ENCODE measurements around the gene C16orf54. TPM values are rescaled to one million over a fixed set of nuclear protein-coding genes. Genes with fewer than 3 reads are reported as not detected.
"Not testable (repeated sequence)": the region's sequence is repeated elsewhere in the genome, so short reads cannot be mapped to it uniquely, and the experiment has no call there.

C16orf54 gene
- total RNA-seq, 1 experiment from 2014 or later: not detected

DNA sequence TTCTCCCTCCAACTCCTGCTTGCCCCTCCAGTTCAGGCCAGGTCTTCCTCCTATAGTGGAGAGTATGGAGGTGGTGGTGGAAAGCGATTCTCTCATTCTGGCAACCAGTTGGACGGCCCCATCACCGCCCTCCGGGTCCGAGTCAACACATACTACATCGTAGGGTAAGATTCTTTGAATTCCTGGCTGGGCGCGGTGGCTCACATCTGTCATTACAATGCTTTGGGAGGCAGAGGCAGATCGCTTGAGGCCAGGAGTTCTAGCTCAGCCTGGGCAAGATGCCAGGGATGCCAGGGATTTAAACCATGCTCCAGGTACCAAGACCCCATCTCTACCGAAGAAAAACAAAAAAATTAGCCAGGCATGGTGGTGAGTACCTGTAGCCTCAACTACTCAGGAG is 33.7 kb upstream of the C16orf54 start:
- peak in 1 of 2 experiments; percentile 57 for DNase-seq (ENCODE audit: low read depth in 1 of 2, low spot score in 2 of 2)
- no peak overlapping the region for H3K4me3 ChIP-seq
- H3K4me1 ChIP-seq (replicated peaks): peaks cover 8% of the 10 kb centered on the region
- no peaks in the 10 kb centered on the region for H3K9me3 ChIP-seq (replicated peaks)
- H3K36me3 ChIP-seq: no peaks in the 10 kb centered on the region
- H3K27me3 ChIP-seq (replicated peaks): no peaks in the 10 kb centered on the region
- no peak overlapping the region for H3K27ac ChIP-seq

DNA sequence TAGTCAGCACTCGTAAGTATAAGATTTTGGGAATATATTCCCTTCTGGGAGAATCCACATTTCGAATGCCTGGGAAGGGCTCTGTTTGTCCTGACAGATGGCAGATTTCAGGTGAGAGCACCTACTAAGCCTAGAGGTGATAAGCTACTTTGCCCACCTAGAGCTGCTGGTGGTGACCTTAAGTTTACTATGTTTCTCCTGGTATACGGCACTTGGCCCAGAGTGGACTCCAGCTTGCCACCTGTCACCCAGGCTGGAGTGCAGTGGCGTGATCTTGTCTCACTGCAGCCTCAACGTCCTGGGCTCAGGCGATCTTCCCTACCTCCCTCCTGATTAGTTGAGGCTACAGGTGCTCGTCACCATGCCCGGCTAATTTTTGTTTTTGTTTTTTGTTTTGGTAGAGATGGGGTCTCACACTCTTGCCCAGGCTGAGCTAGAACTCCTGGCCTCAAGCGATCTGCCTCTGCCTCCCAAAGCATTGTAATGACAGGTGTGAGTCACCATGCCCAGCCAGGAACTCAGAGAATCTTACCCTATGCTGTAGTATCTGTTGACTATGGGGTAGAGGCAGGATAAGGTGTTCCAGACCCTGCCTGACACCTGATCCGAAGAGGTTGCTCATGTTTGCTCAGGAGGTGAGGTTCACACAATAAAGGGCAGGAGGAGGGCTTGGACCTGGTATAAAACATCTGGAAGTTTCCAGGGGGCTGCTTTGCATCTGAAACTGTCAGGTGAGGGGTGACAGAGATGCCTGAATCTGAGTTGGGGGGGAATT is 32.0 kb upstream of the C16orf54 start, which contains the start of gene ZG16:
Gene ZG16, plus strand, starts transcription at position 681 of the 775 bp plus-strand sequence. CDS start 1,011 bp downstream, outside the sequence.
- Histone ChIP-seq H3K4me1 (replicated peaks) (peaks cover 8% of the 10 kb centered on the region), H3K4me3 (no peak within 1 kb of the TSS), H3K27ac (no peak within 1 kb of the TSS), H3K27me3 (replicated peaks) (no peaks in the 10 kb centered on the region), H3K9me3 (replicated peaks) (no peaks in the 10 kb centered on the region), H3K36me3 (no peaks in the 10 kb centered on the region)
- no peak for DNase-seq (ENCODE audit: low read depth in 1 of 2, low spot score in 2 of 2)

DNA sequence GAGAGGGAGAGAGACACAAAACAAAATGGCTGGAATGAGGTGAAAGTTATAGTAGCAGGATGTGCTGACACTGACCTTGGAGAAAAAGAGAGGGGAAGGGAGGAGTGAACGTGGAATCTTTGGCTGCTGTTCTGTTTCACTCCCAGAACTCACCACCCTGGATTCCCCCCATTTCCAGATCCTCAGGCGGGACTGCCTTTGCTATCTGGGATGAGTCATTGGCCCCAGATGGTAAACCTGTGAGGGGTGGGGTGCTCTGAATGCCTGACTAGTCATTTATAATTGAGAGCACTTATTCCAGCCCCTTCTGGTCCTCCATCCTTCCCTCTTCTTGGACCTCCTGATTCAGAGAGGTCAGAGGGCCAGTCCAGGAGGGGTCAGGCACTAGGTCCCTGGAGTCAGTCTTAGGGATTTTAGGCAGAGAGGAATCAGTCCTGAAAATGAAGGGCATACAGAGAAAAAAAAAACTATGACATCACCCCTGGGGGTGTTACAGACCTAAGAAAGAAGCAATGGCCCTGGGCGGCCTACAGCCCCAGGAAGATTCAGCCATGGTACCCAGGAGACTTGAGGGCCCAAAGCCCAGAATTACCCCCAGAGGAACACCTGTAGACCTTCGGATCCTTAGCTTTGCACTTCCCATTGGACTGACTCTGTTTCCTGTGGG is 30.1 kb upstream of the C16orf54 start:
- no peak overlapping the region for H3K27ac ChIP-seq
- peaks cover 8% of the 10 kb centered on the region for H3K4me1 ChIP-seq (replicated peaks)
- no peak overlapping the region for H3K4me3 ChIP-seq
- no peaks in the 10 kb centered on the region for H3K9me3 ChIP-seq (replicated peaks)
- no peaks in the 10 kb centered on the region for H3K36me3 ChIP-seq
- no peaks in the 10 kb centered on the region for H3K27me3 ChIP-seq (replicated peaks)
- DNase-seq (ENCODE audit: low read depth in 1 of 2, low spot score in 2 of 2): no peak

DNA sequence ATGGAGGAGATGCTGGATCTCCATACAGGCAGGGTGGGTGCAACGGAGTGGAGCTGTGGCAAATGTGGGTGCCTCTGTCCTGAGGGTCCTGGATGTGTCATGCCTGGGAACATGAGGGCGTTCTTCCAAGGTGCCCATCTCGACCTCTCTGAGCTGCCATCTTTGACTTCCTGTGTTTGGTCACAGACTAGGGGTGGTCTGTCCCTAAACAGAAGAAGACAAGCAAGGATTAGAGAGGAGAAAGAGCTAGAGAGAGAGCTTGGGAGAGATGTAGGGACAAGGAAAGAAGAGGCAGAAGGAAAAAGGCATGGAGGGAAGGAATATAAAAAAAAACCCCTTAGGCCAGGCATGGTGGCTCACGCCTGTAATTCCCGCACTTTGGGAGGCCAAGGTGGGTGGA is 28.9 kb upstream of the C16orf54 start:
- no peak for DNase-seq (ENCODE audit: low read depth in 1 of 2, low spot score in 2 of 2)
- H3K4me3 ChIP-seq: no peak overlapping the region

DNA sequence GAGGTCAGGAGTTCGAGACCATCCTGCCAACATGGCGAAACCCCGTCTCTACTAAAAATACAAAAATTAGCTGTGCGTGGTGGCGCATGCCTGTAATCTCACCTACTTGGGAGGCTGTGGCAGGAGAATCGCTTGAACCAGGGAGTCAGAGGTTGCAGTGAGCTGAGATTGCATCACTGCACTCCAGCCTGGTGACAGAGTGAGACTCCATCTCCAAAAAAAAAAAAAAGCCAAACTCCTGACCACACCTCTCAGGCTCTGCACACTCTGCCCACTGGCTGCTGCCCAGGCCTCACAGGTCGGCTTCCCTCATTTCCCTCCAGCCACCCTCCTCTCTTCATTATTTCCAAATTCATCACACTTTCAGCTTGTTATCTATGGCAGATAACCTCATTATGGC is 26.5 kb upstream of the C16orf54 start:
- H3K27me3 ChIP-seq (replicated peaks); H3K4me1 ChIP-seq (replicated peaks); H3K4me3 ChIP-seq; DNase-seq (ENCODE audit: low read depth in 1 of 2, low spot score in 2 of 2); H3K27ac ChIP-seq; H3K9me3 ChIP-seq (replicated peaks); H3K36me3 ChIP-seq: not testable (repeated sequence)

More for the DNA sequence above, 28.9 kb upstream of the C16orf54 start:
- Histone ChIP-seq H3K4me1 (replicated peaks) (peaks cover 7% of the 10 kb centered on the region), H3K27me3 (replicated peaks) (no peaks in the 10 kb centered on the region), H3K27ac (no peak overlapping the region), H3K9me3 (replicated peaks) (no peaks in the 10 kb centered on the region), H3K36me3 (no peaks in the 10 kb centered on the region)

DNA sequence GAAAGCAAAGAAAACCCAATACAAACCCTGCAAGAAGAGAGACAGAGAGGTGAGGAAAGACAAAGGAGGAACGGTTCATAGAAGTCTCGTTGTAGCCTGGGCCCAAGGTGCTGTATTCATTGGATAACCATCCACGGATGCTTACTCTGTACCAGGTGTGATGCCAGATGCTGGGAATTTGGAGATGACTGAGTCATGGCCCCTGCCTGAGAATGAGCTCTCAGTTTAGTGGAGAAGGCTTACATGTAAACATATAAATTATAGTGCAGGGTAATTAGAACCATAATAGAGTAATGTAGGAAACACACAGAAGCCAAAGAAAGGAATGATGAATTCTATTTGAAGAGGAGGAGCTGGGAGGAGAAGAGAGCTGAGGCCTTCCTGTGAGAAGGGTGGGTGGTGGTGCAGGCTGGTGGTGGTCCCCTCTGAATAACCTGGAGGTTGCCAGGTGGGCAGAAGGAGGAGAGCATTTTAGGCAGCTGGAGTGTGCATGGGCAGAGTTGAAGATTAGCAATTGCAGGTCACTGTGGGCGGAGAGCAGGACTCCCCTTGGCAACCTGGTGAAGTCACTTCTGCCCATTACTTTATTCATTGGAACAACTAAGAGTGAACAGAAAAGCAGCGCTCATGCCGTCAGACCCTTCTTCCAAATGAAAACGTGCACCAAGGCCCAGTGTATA is 24.6 kb upstream of the C16orf54 start:
- H3K27ac ChIP-seq: no peak overlapping the region
- DNase-seq (ENCODE audit: low read depth in 1 of 2, low spot score in 2 of 2): no peak
- H3K4me3 ChIP-seq: no peak overlapping the region
- H3K36me3 ChIP-seq: no peaks in the 10 kb centered on the region
- H3K4me1 ChIP-seq (replicated peaks): no peaks in the 10 kb centered on the region
- H3K9me3 ChIP-seq (replicated peaks): no peaks in the 10 kb centered on the region
- no peaks in the 10 kb centered on the region for H3K27me3 ChIP-seq (replicated peaks)

DNA sequence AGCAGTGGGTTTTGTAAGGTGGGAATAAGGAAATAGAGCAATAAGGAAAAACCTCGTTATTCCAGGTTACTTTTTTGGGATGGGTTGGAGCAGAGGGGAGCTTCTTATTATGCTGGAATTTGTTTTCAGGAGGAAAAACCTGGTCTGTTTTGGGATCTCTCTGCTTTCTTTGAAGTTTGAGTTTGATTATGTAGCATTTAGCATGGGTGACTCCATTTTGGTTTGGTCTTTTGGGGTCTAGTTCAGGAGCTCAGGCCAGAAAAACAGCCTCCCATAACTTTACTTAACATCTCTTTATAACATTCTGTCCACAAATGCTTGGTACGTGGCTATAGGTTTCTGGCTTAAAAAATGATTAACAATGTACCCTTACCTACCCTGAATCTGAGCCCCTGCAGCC is 23.7 kb upstream of the C16orf54 start:
- Histone ChIP-seq H3K27me3 (replicated peaks) (no peaks in the 10 kb centered on the region), H3K9me3 (replicated peaks) (no peaks in the 10 kb centered on the region), H3K36me3 (no peaks in the 10 kb centered on the region), H3K4me3 (no peak overlapping the region), H3K27ac (no peak overlapping the region), H3K4me1 (replicated peaks) (no peaks in the 10 kb centered on the region)
- no peak for DNase-seq (ENCODE audit: low read depth in 1 of 2, low spot score in 2 of 2)

DNA sequence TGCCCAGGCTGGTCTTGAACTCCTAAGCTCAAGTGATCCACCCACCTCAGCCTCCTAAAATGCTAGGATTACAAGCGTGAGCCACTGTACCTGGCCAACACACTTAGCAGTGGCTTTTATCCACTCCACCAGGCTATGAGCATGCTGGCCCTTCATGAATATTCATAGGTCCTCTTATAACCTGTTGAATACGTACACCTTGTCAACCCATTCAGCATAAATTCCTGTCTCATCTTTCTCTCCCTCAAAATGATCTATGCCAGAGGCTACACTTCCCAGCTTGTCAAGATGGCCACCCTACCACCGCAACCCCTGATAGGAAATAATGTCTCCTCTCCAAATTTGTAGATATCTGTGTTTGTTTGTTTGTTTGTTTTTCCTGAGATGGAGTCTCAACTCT is 21.3 kb upstream of the C16orf54 start:
- Histone ChIP-seq H3K4me3 (no peak overlapping the region), H3K27me3 (replicated peaks) (no peaks in the 10 kb centered on the region; the same call in 1 of the 2 replicates), H3K27ac (no peak overlapping the region), H3K36me3 (no peaks in the 10 kb centered on the region), H3K4me1 (replicated peaks) (no peaks in the 10 kb centered on the region), H3K9me3 (replicated peaks) (no peaks in the 10 kb centered on the region)
- DNase-seq (ENCODE audit: low read depth in 1 of 2, low spot score in 2 of 2): no peak

DNA sequence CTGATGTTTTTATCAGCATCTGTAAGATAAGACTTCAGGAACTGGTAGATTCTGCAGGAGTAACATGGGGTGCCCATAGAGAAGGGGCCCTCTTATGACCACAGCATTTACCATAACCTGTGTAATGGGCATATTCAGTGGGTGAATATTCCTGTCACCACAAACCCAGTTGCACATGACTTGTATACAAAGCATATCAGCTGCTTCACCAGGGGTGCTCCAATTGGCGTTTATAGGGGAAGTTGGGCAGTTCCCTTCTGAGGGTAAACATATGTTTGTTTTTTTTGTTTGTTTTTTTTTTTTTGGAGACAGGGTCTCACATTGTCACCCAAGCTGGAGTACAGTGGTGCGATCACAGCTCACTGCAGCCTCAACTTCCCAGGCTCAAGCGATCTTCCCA is 20.8 kb upstream of the C16orf54 start:
- Histone ChIP-seq H3K9me3 (replicated peaks) (no peaks in the 10 kb centered on the region), H3K4me1 (replicated peaks) (no peaks in the 10 kb centered on the region), H3K36me3 (no peaks in the 10 kb centered on the region), H3K27me3 (replicated peaks) (no peaks in the 10 kb centered on the region; the same call in 1 of the 2 replicates), H3K27ac (no peak overlapping the region), H3K4me3 (no peak overlapping the region)
- DNase-seq (ENCODE audit: low read depth in 1 of 2, low spot score in 2 of 2): no peak

DNA sequence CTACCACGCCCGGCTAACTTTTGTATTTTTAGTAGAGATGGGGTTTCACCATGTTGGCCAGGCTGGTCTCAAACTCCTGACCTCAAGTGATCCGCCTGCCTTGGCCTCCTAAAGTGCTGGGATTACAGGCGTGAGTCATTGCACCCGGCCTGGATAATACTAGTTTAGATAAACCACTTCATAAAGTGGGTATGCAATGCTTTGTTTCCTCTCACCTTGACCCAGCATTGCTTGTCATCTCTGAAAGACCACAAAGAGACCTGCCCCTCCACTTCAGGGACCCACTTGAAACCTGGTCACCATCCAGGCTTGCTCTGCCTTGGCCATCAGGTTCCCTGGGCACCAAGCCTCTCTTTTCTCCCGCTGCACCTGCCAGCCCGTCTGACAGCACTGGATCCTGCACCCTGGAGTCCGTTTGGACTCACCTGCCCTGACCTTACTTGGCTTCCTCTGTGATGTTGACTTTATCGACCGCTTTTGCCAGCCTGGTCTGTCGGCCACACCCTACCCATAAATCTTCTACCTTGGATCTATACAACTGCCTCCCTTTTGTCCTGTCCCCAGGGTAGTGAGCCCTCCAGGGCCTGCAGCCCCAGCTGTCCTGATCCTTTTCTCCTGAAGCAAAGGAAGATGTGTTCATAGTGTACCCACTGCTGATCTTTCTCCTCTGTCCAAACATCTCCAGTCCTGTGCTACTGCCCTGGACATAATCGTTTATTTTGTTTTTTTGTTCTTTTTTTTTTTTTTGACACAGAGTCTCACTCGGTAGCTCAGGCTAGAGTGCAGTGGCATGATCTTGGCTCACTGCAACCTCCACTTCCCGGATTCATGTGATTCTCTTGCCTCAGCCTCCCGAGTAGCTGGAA is 19.6 kb upstream of the C16orf54 start:
- no peak overlapping the region for H3K4me3 ChIP-seq
- no peaks in the 10 kb centered on the region for H3K9me3 ChIP-seq (replicated peaks)
- H3K27ac ChIP-seq: no peak overlapping the region
- no peaks in the 10 kb centered on the region for H3K36me3 ChIP-seq
- no peaks in the 10 kb centered on the region for H3K4me1 ChIP-seq (replicated peaks)
- no peak for DNase-seq (ENCODE audit: low read depth in 1 of 2, low spot score in 2 of 2)
- no peaks in the 10 kb centered on the region; the same call in 1 of the 2 replicates for H3K27me3 ChIP-seq (replicated peaks)

DNA sequence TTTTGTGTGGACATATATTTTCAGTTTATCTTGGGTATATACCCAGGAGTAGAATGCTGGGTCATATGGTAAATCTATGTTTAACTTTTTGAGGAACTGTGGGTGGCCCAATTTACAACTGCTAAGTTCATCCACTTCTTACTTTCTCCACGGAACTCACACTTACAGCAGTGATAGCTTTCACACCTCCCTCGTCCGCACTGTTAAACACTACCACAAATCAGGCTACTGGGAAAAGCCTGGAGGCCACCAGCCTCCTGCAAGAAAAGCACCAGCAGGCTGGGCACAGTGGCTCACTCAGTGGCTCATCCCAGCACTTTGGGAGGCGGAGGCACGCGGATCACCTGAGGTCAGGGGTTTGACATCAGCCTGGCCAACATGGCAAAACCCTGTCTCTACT is 17.5 kb upstream of the C16orf54 start:
- no peak overlapping the region for H3K4me3 ChIP-seq
- no peak for DNase-seq (ENCODE audit: low read depth in 1 of 2, low spot score in 2 of 2)
- no peaks in the 10 kb centered on the region; the same call in 1 of the 2 replicates for H3K27me3 ChIP-seq (replicated peaks)
- no peaks in the 10 kb centered on the region for H3K9me3 ChIP-seq (replicated peaks)
- no peaks in the 10 kb centered on the region for H3K4me1 ChIP-seq (replicated peaks)
- H3K27ac ChIP-seq: no peak overlapping the region
- H3K36me3 ChIP-seq: no peaks in the 10 kb centered on the region

DNA sequence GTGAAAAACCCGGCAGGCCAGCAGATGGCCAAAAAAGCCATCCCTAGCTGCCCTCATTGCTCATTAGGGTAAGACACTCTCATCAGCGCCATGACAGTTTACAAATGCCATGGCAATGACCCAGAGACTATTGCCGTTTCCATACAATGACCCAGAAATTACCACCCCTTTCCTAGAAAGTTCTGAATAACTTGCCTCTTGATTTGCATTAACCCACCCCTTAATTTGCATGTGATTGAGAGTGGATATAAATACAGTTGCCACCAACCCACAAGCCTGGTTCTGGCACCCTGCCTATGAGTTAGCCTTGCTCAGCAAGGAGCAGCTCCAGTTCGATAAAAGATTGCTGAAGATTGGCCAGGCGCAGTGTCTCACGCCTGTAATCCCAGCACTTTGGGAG is 16.1 kb upstream of the C16orf54 start:
- Histone ChIP-seq H3K27me3 (replicated peaks) (no peaks in the 10 kb centered on the region; the same call in 1 of the 2 replicates), H3K4me1 (replicated peaks) (no peaks in the 10 kb centered on the region), H3K27ac (no peak overlapping the region), H3K9me3 (replicated peaks) (no peaks in the 10 kb centered on the region), H3K4me3 (no peak overlapping the region), H3K36me3 (no peaks in the 10 kb centered on the region)
- no peak for DNase-seq (ENCODE audit: low read depth in 1 of 2, low spot score in 2 of 2)

DNA sequence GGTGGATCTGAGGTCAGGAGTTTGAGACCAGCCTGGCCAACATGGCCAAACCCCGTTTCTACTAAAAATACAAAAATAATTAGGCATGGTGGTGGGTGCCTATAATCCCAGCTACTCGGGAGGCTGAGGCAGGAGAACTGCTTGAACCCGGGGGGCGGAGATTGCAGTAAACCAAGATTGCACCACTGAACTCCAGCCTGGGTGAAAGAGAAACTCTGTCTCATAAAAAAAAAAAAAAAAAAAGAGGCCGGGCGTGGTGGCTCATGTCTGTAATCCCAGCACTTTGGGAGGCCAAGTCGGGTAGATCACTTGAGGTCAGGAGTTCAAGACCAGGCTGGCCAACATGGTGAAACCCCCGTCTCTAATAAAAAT is 15.5 kb upstream of the C16orf54 start:
- not testable (repeated sequence) for DNase-seq (ENCODE audit: low read depth in 1 of 2, low spot score in 2 of 2); H3K27ac ChIP-seq; H3K36me3 ChIP-seq; H3K4me1 ChIP-seq (replicated peaks); H3K9me3 ChIP-seq (replicated peaks); H3K27me3 ChIP-seq (replicated peaks); H3K4me3 ChIP-seq

All from SJSA1 (cell line).